Type B pancreatic cell (in vitro differentiated cells): ENCODE data around the gene CT45A10. TPM values are rescaled to one million over a fixed set of nuclear protein-coding genes. Genes with fewer than 3 reads are reported as not detected.
"Not testable (repeated sequence)": the region's sequence is repeated elsewhere in the genome, so short reads cannot be mapped to it uniquely, and the experiment has no call there.

Experiments
- DNase-seq: peaks from one replicate; pipeline ENCODE4 v3.0.0; 2021; ENCODE audit warnings: mixed read lengths; ENCODE audit not compliant: unreplicated experiment; ENCODE audit errors: extremely low spot score
- H3K27ac Mint-ChIP-seq: 2 replicates; pipeline ENCODE4 v1.8.0; 2021; ENCODE audit warnings: mild to moderate bottlenecking, mixed read lengths
- H3K27me3 Mint-ChIP-seq: 2 replicates; pipeline ENCODE4 v1.8.0; 2021; ENCODE audit warnings: mixed read lengths
- H3K36me3 Mint-ChIP-seq: 2 replicates; pipeline ENCODE4 v1.8.0; 2021; ENCODE audit warnings: mixed read lengths
- H3K4me1 Mint-ChIP-seq: one replicate; pipeline ENCODE4 v1.8.0; 2021; ENCODE audit warnings: mixed read lengths; ENCODE audit not compliant: unreplicated experiment
- H3K4me3 Mint-ChIP-seq: 2 replicates; pipeline ENCODE4 v1.8.0; 2021; ENCODE audit warnings: mild to moderate bottlenecking, mixed read lengths
- H3K9me3 Mint-ChIP-seq: 2 replicates; pipeline ENCODE4 v1.8.0; 2021; ENCODE audit warnings: mixed read lengths
- total RNA-seq: library from RNA; stranded (reverse); gene quantifications from 2 replicates; pipeline ENCODE4 v1.2.1, GENCODE V29; 2021; ENCODE audit warnings: low replicate concordance
- TF ChIP-seq, protein P1 (sequence below): fragments of 200-600 bp; sonication (generic); conservative IDR thresholded peaks from 2 replicates; pipeline ENCODE4 v1.5.0; 2021; ENCODE audit warnings: antibody characterized with exemption, mild to moderate bottlenecking

The CT45A10 gene
- total RNA-seq, 1 donor from 2014 or later = not detected

DNA sequence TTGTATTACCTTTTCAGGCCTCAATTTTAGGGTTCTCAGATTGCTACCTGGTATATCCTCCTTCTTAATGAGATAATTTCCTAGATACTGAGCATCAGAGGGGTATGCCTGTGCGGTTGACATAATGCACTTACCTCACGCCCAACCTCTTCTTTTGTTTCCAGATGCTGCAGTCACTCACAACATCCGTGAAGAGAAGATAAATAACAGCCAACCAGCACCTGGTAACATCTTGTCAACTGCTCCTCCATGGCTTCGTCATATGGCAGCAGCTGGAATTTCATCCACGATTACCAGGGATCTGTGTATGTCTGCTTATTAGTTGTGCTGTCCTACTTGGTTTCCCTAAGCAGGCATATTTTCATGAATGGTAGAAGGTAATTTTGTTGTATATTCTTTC is 17.0 kb upstream of the CT45A10 start:
- no peaks in the 10 kb centered on the region for H3K27me3 Mint-ChIP-seq
- H3K9me3 Mint-ChIP-seq = peaks cover 4% of the 10 kb centered on the region
- H3K4me1 Mint-ChIP-seq = no peaks in the 10 kb centered on the region
- no peaks in the 10 kb centered on the region for H3K36me3 Mint-ChIP-seq
- H3K4me3 Mint-ChIP-seq = no peak overlapping the region
- TF ChIP-seq, protein P1, sequence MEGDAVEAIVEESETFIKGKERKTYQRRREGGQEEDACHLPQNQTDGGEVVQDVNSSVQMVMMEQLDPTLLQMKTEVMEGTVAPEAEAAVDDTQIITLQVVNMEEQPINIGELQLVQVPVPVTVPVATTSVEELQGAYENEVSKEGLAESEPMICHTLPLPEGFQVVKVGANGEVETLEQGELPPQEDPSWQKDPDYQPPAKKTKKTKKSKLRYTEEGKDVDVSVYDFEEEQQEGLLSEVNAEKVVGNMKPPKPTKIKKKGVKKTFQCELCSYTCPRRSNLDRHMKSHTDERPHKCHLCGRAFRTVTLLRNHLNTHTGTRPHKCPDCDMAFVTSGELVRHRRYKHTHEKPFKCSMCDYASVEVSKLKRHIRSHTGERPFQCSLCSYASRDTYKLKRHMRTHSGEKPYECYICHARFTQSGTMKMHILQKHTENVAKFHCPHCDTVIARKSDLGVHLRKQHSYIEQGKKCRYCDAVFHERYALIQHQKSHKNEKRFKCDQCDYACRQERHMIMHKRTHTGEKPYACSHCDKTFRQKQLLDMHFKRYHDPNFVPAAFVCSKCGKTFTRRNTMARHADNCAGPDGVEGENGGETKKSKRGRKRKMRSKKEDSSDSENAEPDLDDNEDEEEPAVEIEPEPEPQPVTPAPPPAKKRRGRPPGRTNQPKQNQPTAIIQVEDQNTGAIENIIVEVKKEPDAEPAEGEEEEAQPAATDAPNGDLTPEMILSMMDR = no peak
- DNase-seq = no peak
- H3K27ac Mint-ChIP-seq = no peak overlapping the region

DNA sequence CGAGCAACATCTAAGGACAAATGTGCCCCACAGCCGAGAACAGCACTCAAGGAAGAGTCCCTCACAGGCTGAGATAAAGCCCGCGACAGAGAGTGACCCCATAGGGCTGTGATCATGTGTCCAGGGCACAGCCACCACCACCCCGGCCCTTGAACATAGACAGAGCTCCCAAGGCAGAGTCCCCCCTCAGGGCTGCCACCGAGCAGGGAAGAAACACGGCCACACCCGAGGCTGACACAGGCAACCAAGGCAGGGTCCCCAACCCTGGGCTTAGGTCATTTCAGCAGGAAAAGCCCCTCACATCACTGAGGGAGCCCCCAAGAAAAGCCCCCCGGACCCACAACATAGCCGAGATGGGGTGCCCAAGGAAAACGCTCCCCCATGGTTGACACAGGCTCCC is 463 bp downstream of the CT45A10 start:
- H3K4me1 Mint-ChIP-seq = no peaks in the 10 kb centered on the region
- DNase-seq = no peak
- peaks cover 4% of the 10 kb centered on the region for H3K9me3 Mint-ChIP-seq
- H3K27me3 Mint-ChIP-seq = no peaks in the 10 kb centered on the region
- TF ChIP-seq, protein P1 = no peak
- no peaks in the 10 kb centered on the region for H3K36me3 Mint-ChIP-seq
- H3K4me3 Mint-ChIP-seq = no peak overlapping the region
- no peak overlapping the region for H3K27ac Mint-ChIP-seq

DNA sequence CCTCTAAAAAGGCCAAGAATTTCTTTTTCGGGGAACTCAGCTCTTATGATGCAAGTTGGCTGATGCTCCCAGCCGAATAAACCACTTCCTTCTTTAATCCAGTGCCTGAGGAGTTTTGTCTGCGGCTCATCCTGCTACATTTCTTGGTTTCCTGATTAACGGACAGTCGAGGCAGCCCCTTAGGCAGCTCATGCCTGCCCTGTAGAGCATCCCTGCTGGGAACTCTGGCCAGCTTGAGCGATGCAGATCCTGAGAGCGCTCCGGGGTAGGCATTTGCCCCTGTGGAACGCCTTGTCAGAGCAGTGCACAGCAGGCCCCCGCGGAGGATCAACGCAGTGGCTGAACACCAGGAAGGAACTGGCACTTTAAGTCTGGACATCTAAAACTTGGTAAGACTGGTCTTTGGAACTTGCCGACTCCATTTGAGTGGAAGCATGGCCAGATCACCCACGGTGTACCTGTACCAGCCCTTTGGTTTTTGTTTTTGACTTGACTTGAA is 3.1 kb downstream of the CT45A10 start:
- Mint-ChIP-seq H3K27me3 (no peaks in the 10 kb centered on the region), H3K4me3 (no peak overlapping the region), H3K27ac (no peak overlapping the region), H3K36me3 (no peaks in the 10 kb centered on the region), H3K4me1 (no peaks in the 10 kb centered on the region), H3K9me3 (no peaks in the 10 kb centered on the region)
- no peak for DNase-seq
- TF ChIP-seq, protein P1 = no peak

DNA sequence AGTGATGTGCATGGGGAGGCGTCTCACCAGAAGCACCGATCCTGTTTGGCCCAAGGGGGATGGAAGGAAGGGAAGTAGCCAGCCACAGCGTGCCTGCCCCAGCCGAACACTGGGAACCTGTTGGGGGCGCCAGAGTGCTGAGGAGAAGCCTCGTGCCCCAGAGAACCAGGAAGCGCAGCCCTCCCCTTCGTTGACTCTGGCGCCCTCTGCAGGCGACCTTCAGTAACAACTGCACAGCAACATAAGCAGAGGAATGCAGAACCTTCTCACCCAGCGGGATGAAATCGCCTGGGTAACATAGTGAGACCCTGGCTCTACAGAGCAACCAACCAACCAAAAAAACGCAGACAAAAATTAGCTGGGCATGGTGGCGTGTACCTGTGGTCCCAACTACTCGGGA is 4.3 kb downstream of the CT45A10 start:
- H3K9me3 Mint-ChIP-seq, H3K36me3 Mint-ChIP-seq, H3K27me3 Mint-ChIP-seq, H3K27ac Mint-ChIP-seq, H3K4me3 Mint-ChIP-seq, H3K4me1 Mint-ChIP-seq, DNase-seq: not testable (repeated sequence)
- TF ChIP-seq, protein P1 = peak; percentile 41

DNA sequence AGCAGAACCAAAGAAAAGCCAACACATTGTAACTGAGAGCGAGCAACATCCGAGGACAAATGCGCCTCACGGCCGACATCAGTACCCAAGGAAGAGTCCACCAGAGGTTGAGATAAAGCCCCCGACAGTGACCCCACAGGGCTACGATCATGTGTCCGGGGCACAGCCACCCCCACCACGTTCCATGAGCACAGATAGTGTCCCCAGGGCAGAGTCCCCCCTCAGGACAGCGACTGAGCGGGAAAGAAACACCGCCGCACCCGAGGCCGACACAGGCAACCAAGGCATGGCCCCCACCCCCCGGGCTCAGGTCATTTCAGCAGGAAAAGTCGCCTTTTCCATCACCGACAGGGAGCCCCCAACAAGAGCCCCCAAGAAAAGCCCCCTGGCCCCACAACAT is 5.0 kb downstream of the CT45A10 start:
- not testable (repeated sequence) for DNase-seq, H3K4me3 Mint-ChIP-seq, H3K36me3 Mint-ChIP-seq, H3K27me3 Mint-ChIP-seq, H3K4me1 Mint-ChIP-seq, H3K27ac Mint-ChIP-seq, H3K9me3 Mint-ChIP-seq

DNA sequence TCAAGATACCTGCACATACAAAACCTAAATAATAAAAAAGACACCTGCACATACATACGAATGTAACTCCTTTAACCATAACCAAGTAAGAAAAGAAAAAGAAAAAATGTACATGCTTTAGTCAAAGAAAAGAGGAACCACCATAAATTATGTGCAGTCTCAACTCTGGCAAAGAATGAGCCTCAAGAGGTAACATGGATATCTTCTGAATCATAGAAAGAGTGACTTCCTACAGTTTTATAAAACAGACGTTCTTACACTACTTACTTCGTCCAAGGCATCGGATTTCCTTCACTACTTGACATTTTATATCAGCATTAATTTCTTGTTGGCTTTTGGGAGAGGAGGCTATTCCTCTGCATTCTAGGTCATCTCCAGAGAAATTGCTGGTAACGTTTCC is 10.5 kb downstream of the CT45A10 start:
- not testable (repeated sequence) for DNase-seq, H3K36me3 Mint-ChIP-seq, H3K27me3 Mint-ChIP-seq, H3K27ac Mint-ChIP-seq, H3K4me3 Mint-ChIP-seq, H3K9me3 Mint-ChIP-seq, H3K4me1 Mint-ChIP-seq

DNA sequence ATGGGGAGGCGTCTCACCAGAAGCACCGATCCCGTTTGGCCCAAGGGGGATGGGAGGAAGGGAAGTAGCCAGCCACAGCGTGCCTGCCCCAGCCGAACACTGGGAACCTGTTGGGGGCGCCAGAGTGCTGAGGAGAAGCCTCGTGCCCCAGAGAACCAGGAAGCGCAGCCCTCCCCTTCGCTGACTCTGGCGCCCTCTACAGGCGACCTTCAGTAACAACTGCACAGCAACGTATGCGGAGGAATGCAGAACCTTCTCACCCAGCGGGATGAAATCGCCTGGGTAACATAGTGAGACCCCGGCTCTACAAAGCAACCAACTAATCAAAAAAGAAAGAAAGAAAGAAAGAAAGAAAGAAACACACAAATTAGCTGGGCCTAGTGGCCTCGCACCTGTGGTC is 21.5 kb downstream of the CT45A10 start, which contains the start of gene CT45A9:
Gene CT45A9, minus strand, starts transcription at position 101 of the 400 bp plus-strand sequence. CDS start 3,751 bp downstream, outside the sequence.
- H3K27me3 Mint-ChIP-seq, DNase-seq, H3K4me1 Mint-ChIP-seq, H3K4me3 Mint-ChIP-seq, H3K36me3 Mint-ChIP-seq, H3K9me3 Mint-ChIP-seq, H3K27ac Mint-ChIP-seq: not testable (repeated sequence)

DNA sequence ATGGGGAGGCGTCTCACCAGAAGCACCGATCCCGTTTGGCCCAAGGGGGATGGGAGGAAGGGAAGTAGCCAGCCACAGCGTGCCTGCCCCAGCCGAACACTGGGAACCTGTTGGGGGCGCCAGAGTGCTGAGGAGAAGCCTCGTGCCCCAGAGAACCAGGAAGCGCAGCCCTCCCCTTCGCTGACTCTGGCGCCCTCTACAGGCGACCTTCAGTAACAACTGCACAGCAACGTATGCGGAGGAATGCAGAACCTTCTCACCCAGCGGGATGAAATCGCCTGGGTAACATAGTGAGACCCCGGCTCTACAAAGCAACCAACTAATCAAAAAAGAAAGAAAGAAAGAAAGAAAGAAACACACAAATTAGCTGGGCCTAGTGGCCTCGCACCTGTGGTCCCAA is 38.8 kb downstream of the CT45A10 start, which contains the start of gene CT45A8:
Gene CT45A8, minus strand, starts transcription at position 101 of the 400 bp plus-strand sequence. CDS start 3,755 bp downstream, outside the sequence.
- H3K27ac Mint-ChIP-seq, H3K36me3 Mint-ChIP-seq, H3K4me3 Mint-ChIP-seq, H3K9me3 Mint-ChIP-seq, DNase-seq, H3K27me3 Mint-ChIP-seq, H3K4me1 Mint-ChIP-seq: not testable (repeated sequence)

DNA sequence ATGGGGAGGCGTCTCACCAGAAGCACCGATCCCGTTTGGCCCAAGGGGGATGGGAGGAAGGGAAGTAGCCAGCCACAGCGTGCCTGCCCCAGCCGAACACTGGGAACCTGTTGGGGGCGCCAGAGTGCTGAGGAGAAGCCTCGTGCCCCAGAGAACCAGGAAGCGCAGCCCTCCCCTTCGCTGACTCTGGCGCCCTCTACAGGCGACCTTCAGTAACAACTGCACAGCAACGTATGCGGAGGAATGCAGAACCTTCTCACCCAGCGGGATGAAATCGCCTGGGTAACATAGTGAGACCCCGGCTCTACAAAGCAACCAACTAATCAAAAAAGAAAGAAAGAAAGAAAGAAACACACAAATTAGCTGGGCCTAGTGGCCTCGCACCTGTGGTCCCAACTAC is 56.1 kb downstream of the CT45A10 start, which contains the start of gene CT45A7:
Gene CT45A7, minus strand, starts transcription at position 101 of the 400 bp plus-strand sequence. CDS start 3,747 bp downstream, outside the sequence.
- H3K4me1 Mint-ChIP-seq, DNase-seq, H3K36me3 Mint-ChIP-seq, H3K27ac Mint-ChIP-seq, H3K4me3 Mint-ChIP-seq, H3K27me3 Mint-ChIP-seq, H3K9me3 Mint-ChIP-seq: not testable (repeated sequence)
